Stomach (tissue), 9 donors: ENCODE results near the gene LMAN1L. TPM values are rescaled to one million over a fixed set of nuclear protein-coding genes. Genes with fewer than 3 reads are reported as not detected.
A peak's percentile ranks its signal among the peaks of the same experiment; 100 is the strongest.
"Not testable (repeated sequence)": the region's sequence is repeated elsewhere in the genome, so short reads cannot be mapped to it uniquely, and the experiment has no call there.

Source experiments
- DNase-seq, 2 donors: peaks; one replicate each; pipeline versions ENCODE4 v3.0.0 to v3.0.0-alpha.2; 2013 to 2019
- H3K27ac ChIP-seq, 5 donors: fragments of 200-600 bp in 4 of 5; sonication (generic) in 4 of 5; one replicate each; pipeline ENCODE4 v1.5.1; 2013 to 2019; ENCODE audit warnings: mild to moderate bottlenecking in 1 of 5, moderate library complexity in 1 of 5
- H3K27me3 ChIP-seq, 3 donors: fragments of 200-600 bp; sonication (generic); one replicate each; pipeline ENCODE4 v1.5.1; 2017 to 2019; ENCODE audit warnings: mixed run types in 1 of 3
- H3K36me3 ChIP-seq, 4 donors: fragments of 200-600 bp; sonication (generic); 1 replicate in 3 of 4; 2 replicates in 1 of 4; pipeline ENCODE4 v1.5.1; 2016 to 2019
- H3K4me1 ChIP-seq, 4 donors: fragments of 200-600 bp; sonication (generic); one replicate each; pipeline ENCODE4 v1.5.1; 2016 to 2019
- H3K4me3 ChIP-seq, 4 donors: fragments of 200-600 bp; sonication (generic) in 3 of 4; one replicate each; pipeline ENCODE4 v1.5.1; 2016 to 2019; ENCODE audit warnings: mild to moderate bottlenecking in 1 of 4
- H3K9me3 ChIP-seq, 4 donors: fragments of 200-600 bp; sonication (generic); one replicate each; pipeline ENCODE4 v1.5.1; 2016 to 2019
- CTCF ChIP-seq, 7 experiments: fragments of 450-650 bp in 4 of 7; fragments of 200-600 bp in 3 of 7; sonication (generic) in 3 of 7; IDR thresholded peaks; one replicate each; pipeline ENCODE4 v1.5.1; 2016 to 2019; ENCODE audit warnings: antibody characterized with exemption in 7 of 7, control low read depth in 2 of 7, mild to moderate bottlenecking in 1 of 7
- EP300 ChIP-seq: sonication (generic); formaldehyde crosslinking; IDR thresholded peaks from one replicate; pipeline ENCODE4 v1.6.1; 2017; ENCODE audit warnings: antibody characterized with exemption
- POLR2A ChIP-seq, 4 donors: fragments of 450-650 bp; IDR thresholded peaks; one replicate each; pipeline ENCODE4 v1.6.1; 2016; ENCODE audit warnings: antibody characterized with exemption in 4 of 4, control low read depth in 2 of 4, mild to moderate bottlenecking in 1 of 4, moderate library complexity in 1 of 4
- POLR2AphosphoS5 ChIP-seq, 3 donors: sonication (generic); formaldehyde crosslinking; IDR thresholded peaks; one replicate each; pipeline ENCODE4 v1.6.1; 2016; ENCODE audit warnings: antibody characterized with exemption in 3 of 3
- WGBS, 5 donors: extraction: QIAGEN DNeasy Blood & Tissue Kit in 3 of 5; methylation state at CpG; one replicate each; pipeline versions ENCODE4 v1.1.5 to v1.1.7; 2013 to 2018; 5-methylcytosine and 5-hydroxymethylcytosine counted together
- intact Hi-C: fragments of 100-400 bp; cut with DNase I; formaldehyde crosslinking; loops from one replicate; pipeline ENCODE4 v1.15.1; 2023; ENCODE audit warnings: low total_unique reads
- polyA plus RNA-seq, 3 donors: library from polyadenylated mRNA; stranded (reverse); fragments of 200-250 nt; gene quantifications; one replicate each; pipeline ENCODE4 v1.2.3, GENCODE V29; 2013
- total RNA-seq, 5 donors: library from RNA; depleted of rRNA; stranded (reverse); fragments of >200 nt; gene quantifications; one replicate each; pipeline versions ENCODE4 v1.1.0 to v1.2.3, GENCODE V29; 2014 to 2016
- donor health status: healthy with polysubstance abuse.
- donor health status: Bipolar disorder and iron deficiency.
- donor health status: healthy.

The LMAN1L gene
- total and polyA plus RNA-seq, 8 donors, result 5.9 to 83.5 TPM; not detected in 6

DNA sequence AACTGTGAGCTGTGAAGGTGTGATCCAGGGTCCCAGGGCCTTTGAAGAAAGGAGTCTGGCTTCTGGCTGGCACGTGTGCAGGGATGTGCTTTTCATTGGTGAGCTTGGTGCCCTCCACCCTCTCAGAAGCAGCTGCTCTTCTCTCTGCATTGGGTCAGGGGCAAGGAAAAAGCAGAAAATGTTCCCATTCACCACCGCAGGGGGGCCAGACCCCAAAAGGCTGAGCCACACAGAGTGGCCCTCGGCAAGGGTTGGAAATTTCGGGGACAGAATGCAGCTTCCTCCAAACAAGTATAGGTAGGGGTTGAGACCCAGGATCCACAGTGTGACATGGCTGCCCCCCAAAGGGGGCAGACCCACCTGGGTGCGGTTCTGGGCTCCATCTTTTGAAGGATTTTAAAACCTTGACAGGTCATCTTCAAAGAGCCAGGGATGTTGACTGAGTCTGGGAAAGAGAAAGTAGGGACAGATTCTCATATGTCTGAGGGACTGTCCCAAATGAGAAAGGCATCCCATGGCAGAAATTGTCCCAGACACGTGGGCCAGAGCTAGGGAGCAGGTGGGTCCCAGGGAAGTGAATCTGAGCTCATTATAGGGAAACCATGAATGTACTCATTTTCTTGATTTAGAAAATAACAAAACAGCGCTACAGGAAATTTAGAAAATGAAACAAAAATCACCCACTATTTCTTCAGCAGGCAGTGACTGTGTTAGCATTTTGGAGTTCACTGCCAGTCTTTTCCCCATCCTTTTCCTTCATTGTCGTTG, 28.0 kb upstream of the LMAN1L start:
- H3K4me3 ChIP-seq, result peak overlapping the region in 3 of 4 donors; percentile 81 to 84 (median 81)
- no peak for DNase-seq
- 67 to 72% (median 70%) methylated on average over 8 of the region's 8 CpGs for WGBS, 5 donors
- no peaks in the 10 kb centered on the region for H3K27me3 ChIP-seq
- H3K36me3 ChIP-seq, result no peaks in the 10 kb centered on the region
- H3K4me1 ChIP-seq, result peaks cover 85 to 93% (median 93%) of the 10 kb centered on the region in 4 donors
- peak overlapping the region in 4 of 5 donors; percentile 85 to 95 (median 90) for H3K27ac ChIP-seq
- TF ChIP-seq CTCF (IDR thresholded peaks at IDR 0.05), result no peak
- no peak for TF ChIP-seq POLR2AphosphoS5 (IDR thresholded peaks at IDR 0.05)
- TF ChIP-seq EP300, result no peak
- TF ChIP-seq POLR2A (IDR thresholded peaks at IDR 0.05), result no peak
- no peaks in the 10 kb centered on the region for H3K9me3 ChIP-seq
- intact Hi-C loops, result no loop called here

GRCh38 chr15:74785194-74786032, 27.2 kb upstream of the LMAN1L start:
- Histone ChIP-seq H3K9me3 (no peaks in the 10 kb centered on the region), H3K27me3 (no peaks in the 10 kb centered on the region), H3K4me1 (peaks cover 85 to 94% (median 93%) of the 10 kb centered on the region in 4 donors), H3K27ac (peak overlapping the region; percentile 35 to 95 (median 89)), H3K36me3 (no peaks in the 10 kb centered on the region), H3K4me3 (peak overlapping the region in 2 of 4 donors; percentile 3 to 18)
- DNase-seq, result no peak
- 68 to 77% (median 74%) methylated on average over 13 of the region's 13 CpGs for WGBS, 5 donors
- intact Hi-C loops, result no loop called here
- TF ChIP-seq EP300 (no peak), POLR2AphosphoS5 (IDR thresholded peaks at IDR 0.05) (no peak), CTCF (IDR thresholded peaks at IDR 0.05) (no peak), POLR2A (IDR thresholded peaks at IDR 0.05) (no peak)

DNA sequence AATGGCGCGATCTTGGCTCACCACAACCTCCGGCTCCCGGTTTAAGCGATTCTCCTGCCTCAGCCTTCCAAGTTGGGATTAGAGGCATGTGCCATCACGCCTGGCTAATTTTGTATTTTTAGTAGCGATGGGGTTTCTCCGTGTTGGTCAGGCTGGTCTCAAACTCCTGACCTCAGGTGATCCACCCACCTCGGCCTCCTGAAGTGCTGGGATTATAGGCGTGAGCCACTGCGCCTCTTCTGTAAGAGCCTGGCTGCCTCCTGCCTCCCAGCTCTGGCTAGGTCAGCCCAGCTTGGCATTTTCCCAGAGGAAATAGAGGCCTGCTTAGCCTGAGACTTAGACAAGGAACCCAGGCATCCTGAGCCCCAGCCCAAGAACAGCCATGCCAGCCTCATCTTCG, 26.6 kb upstream of the LMAN1L start:
- intact Hi-C loops, DNase-seq, H3K27me3 ChIP-seq, H3K36me3 ChIP-seq, H3K4me3 ChIP-seq, H3K9me3 ChIP-seq: not testable (repeated sequence)
- WGBS, 5 donors, result 66 to 78% (median 73%) methylated on average over 12 of the region's 12 CpGs
- H3K27ac ChIP-seq, result peak overlapping the region; percentile 49 to 95 (median 89)
- H3K4me1 ChIP-seq, result peaks cover 84 to 94% (median 93%) of the 10 kb centered on the region in 4 donors

DNA sequence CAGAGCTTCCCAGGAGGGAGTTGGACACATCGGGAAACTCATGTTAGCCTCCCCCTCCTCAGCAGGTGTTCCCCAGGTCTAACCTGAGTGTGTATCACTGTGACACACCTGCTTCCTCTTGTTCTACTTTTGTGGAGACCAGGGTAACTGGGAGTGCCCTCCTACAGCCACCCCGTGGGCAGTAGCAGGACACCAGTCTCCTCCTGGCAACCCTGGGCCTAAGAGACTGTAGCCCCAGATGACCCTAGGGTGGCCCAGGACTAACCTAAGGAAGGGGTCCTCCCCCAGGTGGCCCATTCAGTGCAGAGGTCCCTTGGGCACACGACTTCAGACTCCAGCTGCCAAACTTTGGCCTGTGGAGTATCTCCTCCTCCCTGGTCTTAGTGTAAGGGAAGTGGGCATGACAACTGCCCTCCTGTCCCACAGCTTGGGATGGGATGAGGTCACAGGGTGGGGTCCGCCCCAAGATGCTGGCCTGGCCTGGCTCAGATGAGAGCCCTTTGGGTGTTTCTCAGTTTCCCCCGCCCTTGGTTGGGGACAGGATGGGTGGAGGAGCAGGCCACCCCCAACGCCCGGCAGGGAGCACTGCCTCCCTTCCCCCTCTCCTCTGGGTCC, 26.0 kb upstream of the LMAN1L start:
- Histone ChIP-seq H3K36me3 (no peaks in the 10 kb centered on the region), H3K4me3 (peak overlapping the region in 1 of 4 donors; percentile 10), H3K4me1 (peaks cover 84 to 94% (median 91%) of the 10 kb centered on the region in 4 donors), H3K27me3 (no peaks in the 10 kb centered on the region), H3K27ac (peak overlapping the region; percentile 49 to 95 (median 89)), H3K9me3 (no peaks in the 10 kb centered on the region)
- WGBS, 5 donors, result 53 to 67% (median 56%) methylated on average over 6 to 7 of the region's 7 CpGs
- no peak for DNase-seq
- TF ChIP-seq CTCF (IDR thresholded peaks at IDR 0.05) (no peak), EP300 (no peak), POLR2AphosphoS5 (IDR thresholded peaks at IDR 0.05) (no peak), POLR2A (IDR thresholded peaks at IDR 0.05) (no peak)
- intact Hi-C loops, result no loop called here
